ENCODE data around the gene MEGF8.
"Not testable (repeated sequence)": the region's sequence is repeated elsewhere in the genome, so short reads cannot be mapped to it uniquely, and the experiment has no call there.

The MEGF8 gene

GRCh38 chr19:42339126-42339860 lies 13.9 kb downstream of the MEGF8 start:
- peaks cover 13% of the 10 kb centered on the region for H3K36me3 ChIP-seq (ENCODE audit: insufficient read depth, low read depth, low read length)
- H3K4me3 ChIP-seq (ENCODE audit: low read length); H3K9ac ChIP-seq (ENCODE audit: low read depth, low read length); H3K27ac ChIP-seq (ENCODE audit: low read length); H3K27me3 ChIP-seq (ENCODE audit: insufficient read depth, low read length); H3K9me3 ChIP-seq (ENCODE audit: insufficient read depth, low read depth, low read length); H3K4me1 ChIP-seq (ENCODE audit: insufficient read depth, low read length): not testable (repeated sequence)

DNA sequence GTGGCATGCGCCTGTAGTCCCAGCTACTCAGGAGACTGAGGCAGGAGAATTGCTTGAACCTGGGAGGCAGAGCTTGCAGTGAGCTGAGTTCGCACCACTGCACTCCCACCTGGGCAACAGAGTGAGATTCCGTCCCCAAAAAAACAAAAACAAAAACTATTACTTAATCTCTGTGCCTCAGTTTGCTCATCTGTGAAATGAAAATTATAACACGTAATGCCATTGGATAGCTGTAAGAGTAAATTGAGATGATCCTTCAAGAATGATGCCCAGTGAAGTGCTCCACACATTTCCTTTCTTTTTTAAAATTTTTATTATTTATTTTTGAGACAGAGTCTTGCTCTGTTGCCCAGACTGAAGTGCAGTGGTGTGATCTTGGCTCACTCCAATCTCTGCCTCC lies 14.5 kb downstream of the MEGF8 start:
- H3K4me1 ChIP-seq (ENCODE audit: insufficient read depth, low read length); H3K4me3 ChIP-seq (ENCODE audit: low read length); H3K9ac ChIP-seq (ENCODE audit: low read depth, low read length); H3K27ac ChIP-seq (ENCODE audit: low read length); H3K9me3 ChIP-seq (ENCODE audit: insufficient read depth, low read depth, low read length); H3K27me3 ChIP-seq (ENCODE audit: insufficient read depth, low read length): not testable (repeated sequence)
- peaks cover 13% of the 10 kb centered on the region for H3K36me3 ChIP-seq (ENCODE audit: insufficient read depth, low read depth, low read length)

- Histone ChIP-seq H3K9ac (ENCODE audit: low read depth, low read length) (no peak overlapping the region), H3K4me1 (ENCODE audit: insufficient read depth, low read length) (no peaks in the 10 kb centered on the region), H3K36me3 (ENCODE audit: insufficient read depth, low read depth, low read length) (no peaks in the 10 kb centered on the region), H3K27ac (ENCODE audit: low read length) (no peak overlapping the region), H3K9me3 (ENCODE audit: insufficient read depth, low read depth, low read length) (no peaks in the 10 kb centered on the region), H3K4me3 (ENCODE audit: low read length) (no peak overlapping the region), H3K27me3 (ENCODE audit: insufficient read depth, low read length) (no peaks in the 10 kb centered on the region)
Measured at GRCh38 chr19:42343344-42344110, 18.1 kb downstream of the MEGF8 start.

- H3K4me3 ChIP-seq (ENCODE audit: low read length), result no peak overlapping the region
- no peaks in the 10 kb centered on the region for H3K27me3 ChIP-seq (ENCODE audit: insufficient read depth, low read length)
- H3K4me1 ChIP-seq (ENCODE audit: insufficient read depth, low read length), result no peaks in the 10 kb centered on the region
- H3K27ac ChIP-seq (ENCODE audit: low read length), result no peak overlapping the region
- no peaks in the 10 kb centered on the region for H3K9me3 ChIP-seq (ENCODE audit: insufficient read depth, low read depth, low read length)
- H3K36me3 ChIP-seq (ENCODE audit: insufficient read depth, low read depth, low read length), result no peaks in the 10 kb centered on the region
- H3K9ac ChIP-seq (ENCODE audit: low read depth, low read length), result no peak overlapping the region
Measured at GRCh38 chr19:42344336-42344893, 19.0 kb downstream of the MEGF8 start.

GRCh38 chr19:42345191-42345812 lies 19.9 kb downstream of the MEGF8 start:
- Histone ChIP-seq H3K9me3 (ENCODE audit: insufficient read depth, low read depth, low read length) (no peaks in the 10 kb centered on the region), H3K9ac (ENCODE audit: low read depth, low read length) (no peak overlapping the region), H3K36me3 (ENCODE audit: insufficient read depth, low read depth, low read length) (no peaks in the 10 kb centered on the region), H3K4me3 (ENCODE audit: low read length) (no peak overlapping the region), H3K27ac (ENCODE audit: low read length) (no peak overlapping the region), H3K4me1 (ENCODE audit: insufficient read depth, low read length) (no peaks in the 10 kb centered on the region), H3K27me3 (ENCODE audit: insufficient read depth, low read length) (no peaks in the 10 kb centered on the region)

DNA sequence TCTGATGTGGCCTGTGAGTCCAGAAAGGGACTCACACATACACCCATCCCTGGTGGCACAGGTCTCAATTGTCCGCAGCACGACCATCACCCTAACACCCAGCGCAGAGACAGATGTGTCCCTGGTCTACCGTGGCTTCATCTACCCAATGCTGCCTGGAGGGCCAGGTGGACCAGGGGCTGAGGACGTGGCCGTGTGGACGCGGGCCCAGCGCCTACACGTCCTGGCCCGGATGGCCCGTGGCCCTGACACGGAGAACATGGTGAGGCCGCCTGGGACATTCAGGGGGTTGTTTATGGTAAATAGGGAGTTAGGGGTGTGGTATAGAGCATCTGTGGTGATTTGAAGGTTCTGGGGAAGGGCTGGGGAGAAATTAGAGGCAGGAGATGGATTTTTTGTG lies 22.8 kb downstream of the MEGF8 start:
- Histone ChIP-seq H3K9me3 (ENCODE audit: insufficient read depth, low read depth, low read length) (no peaks in the 10 kb centered on the region), H3K27ac (ENCODE audit: low read length) (no peak overlapping the region), H3K36me3 (ENCODE audit: insufficient read depth, low read depth, low read length) (peaks cover 3% of the 10 kb centered on the region; the same call in 1 of the 2 replicates), H3K4me1 (ENCODE audit: insufficient read depth, low read length) (no peaks in the 10 kb centered on the region), H3K27me3 (ENCODE audit: insufficient read depth, low read length) (no peaks in the 10 kb centered on the region), H3K9ac (ENCODE audit: low read depth, low read length) (no peak overlapping the region), H3K4me3 (ENCODE audit: low read length) (no peak overlapping the region)

GRCh38 chr19:42349378-42350107 lies 24.1 kb downstream of the MEGF8 start:
- H3K9me3 ChIP-seq (ENCODE audit: insufficient read depth, low read depth, low read length), result no peaks in the 10 kb centered on the region
- peaks cover 3% of the 10 kb centered on the region; the same call in 1 of the 2 replicates for H3K36me3 ChIP-seq (ENCODE audit: insufficient read depth, low read depth, low read length)
- H3K4me3 ChIP-seq (ENCODE audit: low read length), result no peak overlapping the region
- H3K9ac ChIP-seq (ENCODE audit: low read depth, low read length), result no peak overlapping the region
- no peaks in the 10 kb centered on the region for H3K4me1 ChIP-seq (ENCODE audit: insufficient read depth, low read length)
- no peak overlapping the region for H3K27ac ChIP-seq (ENCODE audit: low read length)
- H3K27me3 ChIP-seq (ENCODE audit: insufficient read depth, low read length), result no peaks in the 10 kb centered on the region

- Histone ChIP-seq H3K27ac (ENCODE audit: low read length) (no peak overlapping the region), H3K4me3 (ENCODE audit: low read length) (no peak overlapping the region), H3K9me3 (ENCODE audit: insufficient read depth, low read depth, low read length) (no peaks in the 10 kb centered on the region), H3K27me3 (ENCODE audit: insufficient read depth, low read length) (no peaks in the 10 kb centered on the region), H3K36me3 (ENCODE audit: insufficient read depth, low read depth, low read length) (peaks cover 3% of the 10 kb centered on the region; the same call in 1 of the 2 replicates), H3K4me1 (ENCODE audit: insufficient read depth, low read length) (no peaks in the 10 kb centered on the region), H3K9ac (ENCODE audit: low read depth, low read length) (no peak overlapping the region)
Measured at GRCh38 chr19:42350417-42350816, 25.0 kb downstream of the MEGF8 start.

DNA sequence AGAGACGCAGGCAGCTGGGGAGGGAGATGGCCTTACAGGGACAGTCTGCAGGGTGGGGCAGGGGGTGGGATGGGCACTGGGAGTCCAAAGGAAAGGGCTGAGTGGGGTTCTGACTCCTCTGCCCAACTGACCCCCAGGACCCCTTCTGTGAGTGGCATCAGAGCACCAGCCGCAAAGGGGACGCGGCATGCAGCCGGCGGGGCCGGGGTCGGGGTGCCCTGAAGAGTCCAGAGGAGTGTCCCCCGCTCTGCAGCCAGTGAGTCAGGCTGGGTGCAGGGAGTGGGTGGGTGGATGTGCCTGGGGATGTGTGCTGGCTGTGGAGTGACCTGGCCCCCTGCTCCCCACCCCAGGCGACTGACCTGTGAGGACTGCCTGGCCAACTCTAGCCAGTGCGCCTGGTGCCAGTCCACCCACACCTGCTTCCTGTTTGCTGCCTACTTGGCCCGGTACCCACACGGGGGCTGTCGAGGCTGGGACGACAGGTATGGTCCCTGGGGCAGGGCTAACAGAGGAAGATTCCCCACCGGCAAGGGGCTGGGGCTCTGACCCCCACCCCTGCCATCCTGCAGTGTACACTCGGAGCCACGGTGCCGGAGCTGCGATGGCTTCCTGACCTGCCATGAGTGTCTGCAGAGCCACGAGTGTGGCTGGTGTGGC lies 25.8 kb downstream of the MEGF8 start:
- H3K4me1 ChIP-seq (ENCODE audit: insufficient read depth, low read length), result no peaks in the 10 kb centered on the region
- no peak overlapping the region for H3K4me3 ChIP-seq (ENCODE audit: low read length)
- H3K9ac ChIP-seq (ENCODE audit: low read depth, low read length), result no peak overlapping the region
- peaks cover 9% of the 10 kb centered on the region for H3K36me3 ChIP-seq (ENCODE audit: insufficient read depth, low read depth, low read length)
- no peaks in the 10 kb centered on the region for H3K27me3 ChIP-seq (ENCODE audit: insufficient read depth, low read length)
- H3K27ac ChIP-seq (ENCODE audit: low read length), result no peak overlapping the region
- H3K9me3 ChIP-seq (ENCODE audit: insufficient read depth, low read depth, low read length), result no peaks in the 10 kb centered on the region

- no peak overlapping the region for H3K4me3 ChIP-seq (ENCODE audit: low read length)
- no peak overlapping the region for H3K9ac ChIP-seq (ENCODE audit: low read depth, low read length)
- H3K27me3 ChIP-seq (ENCODE audit: insufficient read depth, low read length), result no peaks in the 10 kb centered on the region
- H3K36me3 ChIP-seq (ENCODE audit: insufficient read depth, low read depth, low read length), result peaks cover 18% of the 10 kb centered on the region
- no peaks in the 10 kb centered on the region for H3K9me3 ChIP-seq (ENCODE audit: insufficient read depth, low read depth, low read length)
- H3K27ac ChIP-seq (ENCODE audit: low read length), result no peak overlapping the region
- H3K4me1 ChIP-seq (ENCODE audit: insufficient read depth, low read length), result no peaks in the 10 kb centered on the region
Measured at GRCh38 chr19:42352301-42353259, 27.1 kb downstream of the MEGF8 start.

Data from iPS-20b (cell line).